B cell (primary cell): ENCODE results near the gene BPIFB2. TPM values are rescaled to one million over a fixed set of nuclear protein-coding genes. Genes with fewer than 3 reads are reported as not detected.
"Not testable (repeated sequence)": the region's sequence is repeated elsewhere in the genome, so short reads cannot be mapped to it uniquely, and the experiment has no call there.

Experiments used
- ATAC-seq: fragments of 200-7000 bp; cut with Tn5 transposase; one replicate; pipeline ENCODE4 v1.10.0; 2021; ENCODE audit warnings: low read depth, mild to moderate bottlenecking, moderate number of reproducible peaks, moderate library complexity
- CTCF ChIA-PET: fragments of 350-600 bp; sonication (Branson Sonifier 250); formaldehyde crosslinking; loops from one replicate; lab custom pipeline; 2021; ENCODE audit warnings: antibody characterized with exemption, inconsistent platforms; lab: Charles Lee
- POLR2A ChIA-PET: fragments of 350-600 bp; sonication (Branson Sonifier 250); formaldehyde crosslinking; loops from one replicate; lab custom pipeline; 2021; ENCODE audit warnings: antibody characterized with exemption; lab: Charles Lee
- DNase-seq: peaks from one replicate; pipeline ENCODE4 v3.0.0; 2013
- H2AFZ ChIP-seq: 2 replicates; pipeline ENCODE4 v1.6.1; 2012; ENCODE audit warnings: mild to moderate bottlenecking, low read depth, low read length; ENCODE audit not compliant: insufficient read depth, poor library complexity, severe bottlenecking
- H3K27ac ChIP-seq, 2 donors: 1 replicate in 1 of 2; 2 replicates in 1 of 2; pipeline ENCODE4 v1.5.1; 2012 to 2013; ENCODE audit warnings: low read length in 2 of 2, mild to moderate bottlenecking in 2 of 2, moderate library complexity in 1 of 2
- H3K27me3 ChIP-seq, 4 experiments: fragments of 200-600 bp in 1 of 4; sonication (generic) in 1 of 4; replicated peaks in 1 of 4; 1 replicate in 2 of 4; 2 replicates in 2 of 4; pipeline versions ENCODE4 v1.6.1 to v1.7.0; 2013 to 2016; ENCODE audit warnings: low read length in 3 of 4, mild to moderate bottlenecking in 2 of 4, mixed read lengths in 1 of 4, moderate library complexity in 1 of 4; ENCODE audit not compliant: insufficient read depth in 4 of 4, control insufficient read depth in 3 of 4; ENCODE audit errors: control extremely low read depth in 1 of 4
- H3K36me3 ChIP-seq, 2 experiments: replicated peaks in 1 of 2; 1 replicate in 1 of 2; 2 replicates in 1 of 2; pipeline versions ENCODE4 v1.6.1 to v1.7.1; 2013; ENCODE audit warnings: low read length in 1 of 2; ENCODE audit not compliant: insufficient read depth in 2 of 2, control insufficient read depth in 1 of 2; ENCODE audit errors: control extremely low read depth in 1 of 2, extremely low read depth in 1 of 2
- H3K4me1 ChIP-seq, 2 donors: fragments of 200-600 bp in 1 of 2; sonication (generic) in 1 of 2; 1 replicate in 1 of 2; 2 replicates in 1 of 2; pipeline versions ENCODE4 v1.5.1 to v1.6.1; 2013 to 2017; ENCODE audit warnings: low read length in 2 of 2; ENCODE audit not compliant: control insufficient read depth in 2 of 2, insufficient read depth in 2 of 2
- H3K4me2 ChIP-seq: replicated peaks from 2 replicates; pipeline ENCODE3; 2012; ENCODE audit warnings: mild to moderate bottlenecking, low read depth, low read length; ENCODE audit not compliant: poor library complexity, severe bottlenecking
- H3K4me3 ChIP-seq, 5 experiments: fragments of 200-600 bp in 1 of 5; sonication (generic) in 1 of 5; 1 replicate in 3 of 5; 2 replicates in 2 of 5; pipeline versions ENCODE4 v1.5.1 to v1.7.0; 2011 to 2016; ENCODE audit warnings: low read length in 4 of 5, mild to moderate bottlenecking in 4 of 5, low read depth in 2 of 5, control low read depth in 1 of 5, moderate library complexity in 1 of 5; ENCODE audit not compliant: insufficient read depth in 1 of 5; ENCODE audit errors: control extremely low read depth in 1 of 5, extremely low read depth in 1 of 5
- H3K79me2 ChIP-seq: fragments of 200-600 bp; sonication (generic); one replicate; pipeline ENCODE4 v1.6.0; 2016; ENCODE audit warnings: low read length; ENCODE audit not compliant: control insufficient read depth, insufficient read depth
- H3K9ac ChIP-seq: fragments of 200-600 bp; sonication (generic); 2 replicates; pipeline ENCODE4 v1.6.1; 2017; ENCODE audit warnings: mild to moderate bottlenecking, low read length, moderate library complexity
- H3K9me3 ChIP-seq, 3 donors: one replicate each; pipeline versions ENCODE4 v1.6.1 to v1.7.1; 2013; ENCODE audit warnings: low read length in 2 of 3; ENCODE audit not compliant: control insufficient read depth in 2 of 3, insufficient read depth in 1 of 3; ENCODE audit errors: control extremely low read depth in 1 of 3
- H4K20me1 ChIP-seq: 2 replicates; pipeline ENCODE4 v1.6.0; 2012; ENCODE audit warnings: mild to moderate bottlenecking, low read length; ENCODE audit not compliant: insufficient read depth, control insufficient read depth, poor library complexity, severe bottlenecking
- H3K27ac Mint-ChIP-seq: one replicate; pipeline ENCODE4 v1.8.0; 2021; ENCODE audit warnings: mixed read lengths
- H3K27me3 Mint-ChIP-seq: one replicate; pipeline ENCODE4 v1.8.0; 2021; ENCODE audit warnings: mixed read lengths
- H3K4me1 Mint-ChIP-seq: one replicate; pipeline ENCODE4 v1.8.0; 2021; ENCODE audit warnings: mixed read lengths
- H3K4me3 Mint-ChIP-seq: one replicate; pipeline ENCODE4 v1.8.0; 2021; ENCODE audit warnings: mixed read lengths
- H3K9me3 Mint-ChIP-seq: one replicate; pipeline ENCODE4 v1.8.0; 2022; ENCODE audit warnings: mixed read lengths; ENCODE audit not compliant: insufficient read depth
- CTCF ChIP-seq: fragments of 200-600 bp; IDR thresholded peaks from one replicate; pipeline ENCODE4 v1.8.0; 2022; ENCODE audit warnings: antibody characterized with exemption, mild to moderate bottlenecking
- EZH2 ChIP-seq: IDR thresholded peaks from 2 replicates; pipeline ENCODE4 v1.6.1; 2012; ENCODE audit warnings: borderline replicate concordance, low read depth, mild to moderate bottlenecking, moderate library complexity, low read length; ENCODE audit not compliant: insufficient read depth, poor library complexity, severe bottlenecking
- WGBS: methylation state at CpG from one replicate; pipeline ENCODE4 v1.1.5; 2013; ENCODE audit warnings: missing lambda C conversion rate; ENCODE audit not compliant: insufficient coverage; 5-methylcytosine and 5-hydroxymethylcytosine counted together
- intact Hi-C: fragments of 100-400 bp; cut with micrococcal nuclease; formaldehyde crosslinking; loops from one replicate; pipeline ENCODE4 v1.10.0; 2022
- polyA plus RNA-seq: library from polyadenylated mRNA; depleted of rRNA; stranded (reverse); fragments of >200 nt; gene quantifications from 2 replicates; pipeline ENCODE4 v1.2.3, GENCODE V29; 2012
- total RNA-seq, 2 donors: library from RNA; stranded (reverse); fragments of 120-200 nt in 1 of 2; gene quantifications; 1 replicate in 1 of 2; 2 replicates in 1 of 2; pipeline versions ENCODE4 v1.2.3 to v1.2.4, GENCODE V29; 2013 to 2022

The BPIFB2 gene
- total and polyA plus RNA-seq, 2 donors (not counting 1 experiment from before 2014, with no cell fraction given): not detected

- no peak overlapping the region for H3K4me3 Mint-ChIP-seq
- Histone ChIP-seq H4K20me1 (no peaks in the 10 kb centered on the region), H3K4me3 (no peak overlapping the region), H3K4me2 (no peak overlapping the region), H3K36me3 (no peaks in the 10 kb centered on the region), H3K4me1 (peaks cover 5 to 15% of the 10 kb centered on the region in 2 donors), H2AFZ (no peak overlapping the region), H3K9ac (no peak overlapping the region), H3K79me2 (no peaks in the 10 kb centered on the region), H3K27ac (no peak overlapping the region), H3K27me3 (no peaks in the 10 kb centered on the region), H3K9me3 (peaks cover 0 to 26% (median 11%) of the 10 kb centered on the region in 3 donors)
- ChIA-PET POLR2A (no interaction called here), CTCF (no interaction called here)
- H3K9me3 Mint-ChIP-seq: peaks cover 6% of the 10 kb centered on the region
- no peak overlapping the region for H3K27ac Mint-ChIP-seq
- H3K4me1 Mint-ChIP-seq: peaks cover 6% of the 10 kb centered on the region
- ATAC-seq: no peak
- no peak for DNase-seq
- intact Hi-C loops: no loop called here
- TF ChIP-seq CTCF (no peak), EZH2 (no peak)
- no peaks in the 10 kb centered on the region for H3K27me3 Mint-ChIP-seq
- 100% methylated on average over 3 of the region's 5 CpGs for WGBS
These were observed 45.5 kb upstream of the BPIFB2 start for GRCh38 chr20:32962053-32962452.

- peaks cover 0 to 22% (median 5%) of the 10 kb centered on the region in 3 donors for H3K9me3 ChIP-seq
- H3K27me3 Mint-ChIP-seq, H3K9me3 Mint-ChIP-seq, ATAC-seq, POLR2A ChIA-PET, CTCF ChIA-PET, H4K20me1 ChIP-seq, H3K27me3 ChIP-seq, DNase-seq, H3K27ac ChIP-seq, H3K27ac Mint-ChIP-seq, H3K36me3 ChIP-seq, H3K4me3 ChIP-seq, H3K9ac ChIP-seq, H3K79me2 ChIP-seq, H3K4me3 Mint-ChIP-seq, H3K4me2 ChIP-seq, H2AFZ ChIP-seq, intact Hi-C loops: not testable (repeated sequence)
- H3K4me1 Mint-ChIP-seq: peaks cover 12% of the 10 kb centered on the region
- 96% methylated on average over 8 of the region's 11 CpGs for WGBS
- H3K4me1 ChIP-seq: peaks cover 11 to 21% of the 10 kb centered on the region in 2 donors
These were observed 44.9 kb upstream of the BPIFB2 start for GRCh38 chr20:32962646-32963045.
